ENCODE data around the gene TECTA. TPM values are rescaled to one million over a fixed set of nuclear protein-coding genes. Genes with fewer than 3 reads are reported as not detected.
"Not testable (repeated sequence)": the region's sequence is repeated elsewhere in the genome, so short reads cannot be mapped to it uniquely, and the experiment has no call there.

The TECTA gene
- total RNA-seq, 1 donor from 2014 or later = 1.7 TPM

DNA sequence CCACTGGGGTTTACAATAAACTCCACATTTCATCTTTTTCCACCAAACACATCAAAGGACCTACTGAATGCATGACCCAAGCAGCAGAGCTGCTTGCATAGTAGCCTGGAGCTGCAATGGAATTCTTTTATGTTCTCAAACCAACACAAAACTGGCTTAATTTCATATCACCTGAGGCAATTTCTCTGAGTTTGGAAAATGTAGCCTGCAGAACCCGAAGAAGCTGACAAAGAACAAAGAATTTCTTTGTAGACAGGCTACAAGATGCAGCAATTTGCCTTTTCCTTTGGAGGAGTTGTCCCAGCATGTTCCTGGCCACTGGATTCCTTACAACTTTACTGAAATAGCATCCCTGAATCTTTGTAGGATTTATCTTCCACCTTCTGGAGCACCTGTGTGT lies 5.5 kb upstream of the TECTA start:
- DNase-seq = no peak

DNA sequence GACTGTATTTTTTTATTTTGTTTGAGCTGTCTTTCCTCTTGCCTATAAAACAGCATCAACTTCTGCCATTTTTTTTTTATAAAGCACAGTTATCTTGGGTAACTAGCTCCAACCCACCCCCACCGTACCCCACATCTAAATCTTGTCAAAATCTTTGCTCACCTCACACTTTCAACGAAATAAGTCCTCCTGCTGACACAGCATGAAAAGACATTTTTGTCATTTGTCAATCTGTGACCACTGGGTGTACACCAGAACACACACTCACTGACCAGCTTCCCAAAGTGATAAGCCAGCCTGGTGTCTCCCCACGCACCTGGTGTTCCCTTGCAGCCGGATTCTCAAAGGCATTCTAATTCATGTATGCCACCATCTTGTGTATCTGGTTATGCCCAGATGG lies 1.7 kb upstream of the TECTA start:
- DNase-seq = no peak

GRCh38 chr11:121099885-121100284 lies 1.2 kb upstream of the TECTA start:
- DNase-seq = no peak

DNA sequence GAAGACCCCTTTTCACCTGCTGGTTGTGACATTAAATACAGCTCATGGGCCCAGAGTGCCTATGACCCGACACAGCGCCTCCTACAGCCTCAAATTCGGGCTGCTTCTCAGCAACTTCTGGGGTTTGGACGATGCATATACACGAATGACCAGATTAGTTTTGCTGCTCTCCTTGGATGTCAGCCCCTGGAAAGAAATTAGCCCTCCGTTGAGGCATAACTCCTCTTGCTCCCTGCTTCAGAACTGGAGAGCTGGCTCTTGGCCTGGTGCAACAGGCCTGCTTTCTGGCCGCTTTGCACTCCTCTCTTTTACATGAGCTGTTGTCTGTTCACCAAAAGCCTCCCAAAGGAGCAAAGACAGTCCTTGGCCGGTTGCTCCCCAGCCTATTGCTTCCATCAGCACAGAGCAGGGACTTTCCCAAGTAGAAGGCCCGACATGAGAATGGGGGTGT lies 3.3 kb downstream of the TECTA start:
- DNase-seq = no peak

GRCh38 chr11:121105063-121105480 lies 4.0 kb downstream of the TECTA start:
- DNase-seq = no peak

DNA sequence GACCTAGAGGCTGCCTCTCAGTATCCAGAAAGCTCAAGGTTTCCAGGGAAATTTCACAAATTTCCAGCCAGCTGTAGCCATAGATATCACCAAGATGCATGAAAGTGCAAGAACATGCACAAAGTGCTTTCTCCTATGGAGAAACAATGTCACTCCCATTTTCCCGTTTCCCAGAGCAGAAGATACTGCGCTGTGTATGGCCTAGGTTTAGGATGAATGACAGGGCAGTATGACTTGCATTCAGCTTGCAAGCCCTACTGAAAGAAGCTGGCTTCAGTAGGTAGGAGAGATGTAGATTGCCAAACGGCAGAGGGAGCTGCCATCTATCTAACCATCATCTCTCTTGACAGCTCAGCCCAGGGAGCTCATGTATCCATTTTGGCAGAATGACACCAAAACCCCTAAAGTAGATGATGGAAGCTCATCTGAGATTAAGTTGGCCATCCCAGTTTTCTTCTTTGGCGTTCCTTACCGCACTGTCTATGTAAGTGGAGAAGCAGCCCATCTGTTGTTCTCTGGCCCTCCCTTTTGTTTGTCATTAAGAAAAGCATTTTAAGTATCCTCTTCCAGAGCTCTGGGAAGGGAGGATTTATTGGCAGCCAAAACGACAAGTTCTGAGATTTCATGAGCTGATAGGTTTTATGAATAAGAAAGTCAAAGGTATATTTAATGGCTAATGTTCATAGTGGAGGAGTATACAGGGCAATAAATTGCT lies 4.6 kb downstream of the TECTA start:
- DNase-seq = no peak

DNA sequence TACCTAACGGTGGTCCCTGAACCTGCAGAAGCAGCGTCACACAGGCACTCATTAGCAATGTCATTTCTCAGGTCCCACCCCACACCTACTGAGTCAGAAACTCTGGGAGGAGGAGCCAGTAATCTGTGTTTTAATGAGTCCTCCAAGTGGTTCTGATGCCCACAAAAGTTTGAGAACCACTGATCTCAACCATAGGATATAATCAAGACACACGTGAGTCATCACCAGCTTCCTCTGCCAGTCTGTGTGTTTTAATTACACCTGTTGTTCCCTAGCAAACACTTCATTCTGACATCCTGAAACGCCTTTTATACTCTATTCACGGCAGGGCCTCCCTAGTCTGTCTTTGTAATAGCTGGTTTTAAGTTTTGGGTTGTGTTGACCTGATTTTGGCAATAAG lies 5.8 kb downstream of the TECTA start:
- DNase-seq = no peak

- no peak for DNase-seq
Measured at GRCh38 chr11:121108413-121108812, 7.4 kb downstream of the TECTA start.

DNA sequence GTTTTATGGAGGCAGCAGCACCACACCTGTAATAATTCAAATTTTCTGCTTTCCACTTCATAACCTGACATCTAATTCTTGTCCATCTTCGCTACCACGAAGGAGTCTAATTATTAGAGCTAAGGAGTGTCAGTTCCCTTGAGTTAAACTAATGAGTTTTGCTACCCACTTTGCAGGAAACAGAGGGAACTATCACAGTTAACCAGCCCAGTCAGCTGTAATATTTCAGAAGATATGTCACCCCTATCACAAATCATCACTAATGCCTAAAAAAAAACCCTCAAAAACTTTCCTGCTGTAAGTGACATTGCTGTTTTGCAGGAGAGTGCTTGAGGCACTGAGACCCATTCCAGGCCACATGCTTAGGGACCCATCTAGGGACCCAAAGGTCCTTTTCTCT lies 8.4 kb downstream of the TECTA start:
- no peak for DNase-seq

GRCh38 chr11:121109916-121110586 lies 9.0 kb downstream of the TECTA start:
- DNase-seq = no peak

DNA sequence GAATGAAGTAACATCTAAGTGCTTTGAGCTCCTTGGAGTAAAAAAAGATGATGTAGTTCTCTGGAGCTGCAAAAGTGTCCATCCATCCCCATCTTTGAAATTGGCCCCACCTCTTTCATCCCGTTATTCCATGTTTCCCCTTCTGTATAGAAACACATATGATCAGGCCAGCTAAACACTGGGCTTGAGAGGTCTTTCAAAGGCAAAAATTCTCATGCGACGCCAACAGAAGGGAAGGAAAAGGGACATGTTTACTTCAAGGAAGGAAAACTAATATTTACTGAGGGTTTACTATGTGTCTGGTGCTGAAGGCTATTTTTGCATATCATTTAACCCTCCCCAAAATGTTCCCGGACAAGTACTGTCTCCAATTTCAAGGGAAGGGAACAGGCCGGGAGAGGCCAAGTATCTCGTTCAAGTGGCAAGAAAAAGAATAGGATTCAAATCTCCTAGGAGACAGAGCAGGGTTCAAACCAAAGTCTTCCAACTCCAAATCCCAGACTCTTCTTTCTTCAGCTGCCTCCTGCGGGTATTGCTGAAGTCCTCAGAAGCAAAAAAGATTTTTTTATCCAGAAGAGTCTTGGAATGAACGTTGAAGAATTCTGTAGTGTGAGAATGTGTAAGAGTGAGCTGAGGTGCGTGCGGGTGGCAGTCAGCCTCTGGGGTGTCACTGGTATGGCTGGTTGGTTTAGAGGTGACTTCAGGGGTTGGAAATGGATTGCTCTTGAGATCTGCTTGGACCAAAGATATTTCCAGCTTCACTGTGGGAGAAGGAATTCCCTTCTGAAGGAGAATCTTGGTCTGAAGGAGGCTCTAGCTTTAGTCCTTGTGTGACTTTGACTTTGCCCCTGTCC lies 10.1 kb downstream of the TECTA start:
- DNase-seq = no peak

- DNase-seq = peak; percentile 74
Measured at GRCh38 chr11:121112498-121113455, 11.7 kb downstream of the TECTA start.

DNA sequence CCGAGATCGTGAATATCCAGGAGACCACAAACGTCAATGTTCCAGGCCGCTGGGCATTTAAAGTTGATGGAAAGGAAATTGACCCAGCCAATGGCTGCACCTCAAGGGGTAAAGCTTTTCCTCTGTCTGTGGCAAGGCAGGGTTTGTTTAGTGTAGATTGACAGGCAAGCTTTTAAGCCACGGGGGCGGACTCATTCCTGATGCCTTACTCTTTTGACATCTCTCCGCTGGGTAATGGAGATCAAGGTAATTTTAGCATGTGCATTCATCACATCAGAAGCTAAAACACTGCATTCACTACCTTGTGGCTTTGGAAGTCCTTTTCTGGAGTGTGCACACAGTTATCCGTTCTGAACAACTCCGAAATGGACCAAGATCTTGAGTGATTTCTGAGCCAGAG lies 12.6 kb downstream of the TECTA start:
- no peak for DNase-seq

GRCh38 chr11:121115024-121115423 lies 14.0 kb downstream of the TECTA start:
- not testable (repeated sequence) for DNase-seq

DNA sequence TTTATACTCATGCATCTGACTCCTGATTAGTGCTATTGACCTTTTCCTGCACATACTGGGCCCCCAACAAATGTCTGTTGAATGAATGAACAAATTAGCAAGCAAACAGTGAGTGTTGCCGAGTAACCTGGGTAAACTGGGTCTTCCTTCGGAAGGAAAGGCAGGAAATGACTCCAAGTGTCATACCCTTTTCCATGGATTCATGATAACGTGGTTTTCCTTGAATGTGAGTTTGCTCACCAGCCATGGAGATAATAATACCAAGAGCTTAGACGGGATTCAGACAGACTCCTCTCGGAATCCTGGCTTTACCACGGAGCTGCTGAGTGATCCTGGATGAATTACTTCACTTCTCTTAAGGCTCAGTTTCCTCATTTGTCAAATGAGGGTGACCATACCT lies 16.7 kb downstream of the TECTA start:
- DNase-seq = no peak

DNA sequence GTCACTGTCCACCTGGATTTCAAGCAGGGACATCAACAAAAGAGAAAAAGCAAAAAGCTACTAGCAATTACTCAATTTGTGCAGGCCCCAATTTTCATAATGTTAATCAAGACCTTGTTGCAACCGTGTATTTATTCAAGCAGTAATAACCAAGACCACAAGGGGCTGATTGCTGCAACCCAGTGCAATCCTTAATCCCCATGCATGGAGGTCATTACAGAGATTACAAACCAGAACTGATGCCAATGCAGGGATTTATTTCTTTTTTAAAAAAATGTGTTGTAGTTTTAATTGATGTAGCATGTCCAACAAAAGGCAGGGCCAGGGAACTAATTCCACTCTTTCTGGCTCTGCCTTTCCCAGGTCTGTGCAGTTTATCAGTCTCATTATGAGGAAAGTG lies 18.4 kb downstream of the TECTA start:
- DNase-seq = no peak

DNA sequence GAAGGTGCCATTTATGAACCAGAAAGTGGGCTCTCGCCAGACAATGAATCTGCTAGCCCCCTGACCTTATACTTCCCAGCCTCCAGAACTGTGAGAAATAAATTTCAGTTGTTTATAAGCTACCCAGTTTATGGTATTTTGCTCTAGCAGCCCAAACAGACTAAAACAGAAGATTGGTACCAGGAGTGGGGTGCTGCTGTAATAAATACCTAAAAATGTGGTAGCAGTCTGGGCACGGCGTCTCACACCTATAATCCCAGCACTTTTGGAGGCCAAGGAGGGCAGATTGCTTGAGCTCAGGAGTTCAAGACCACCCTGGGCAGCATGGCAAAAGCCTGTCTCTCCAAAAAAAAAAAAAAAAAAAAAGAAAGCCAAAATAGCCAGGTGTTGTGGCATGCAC lies 21.3 kb downstream of the TECTA start:
- no peak for DNase-seq

DNA sequence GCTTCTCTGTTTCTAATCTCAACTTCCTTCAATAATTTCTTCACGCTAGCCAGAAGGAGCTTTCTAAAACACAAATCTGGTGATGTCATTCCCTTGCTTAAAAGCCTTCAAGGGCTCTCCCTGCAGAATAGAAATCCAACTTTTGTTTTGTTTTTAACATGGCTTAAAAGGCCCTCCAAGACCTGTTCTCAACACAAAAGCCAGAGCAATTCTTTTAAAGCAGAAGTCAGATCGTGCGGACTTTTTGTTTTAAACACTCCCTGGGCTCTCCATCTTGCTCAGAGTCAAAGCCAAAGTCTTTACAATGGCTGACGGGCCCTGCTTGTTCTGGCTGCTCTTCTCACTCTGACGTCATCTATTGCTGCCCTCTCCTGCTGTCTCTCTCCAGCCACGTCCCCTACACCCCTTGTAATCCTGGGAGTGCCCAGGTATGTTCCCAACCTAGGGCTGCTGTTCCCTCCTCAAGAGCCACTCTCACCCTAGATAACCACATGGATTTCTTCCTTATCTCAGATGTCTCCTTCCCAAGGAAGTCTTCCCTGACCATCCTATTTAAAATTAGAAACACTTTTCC lies 22.5 kb downstream of the TECTA start:
- DNase-seq = no peak

- no peak for DNase-seq
Measured at GRCh38 chr11:121127809-121128208, 26.8 kb downstream of the TECTA start.

- no peak for DNase-seq
Measured at GRCh38 chr11:121129362-121130340, 28.6 kb downstream of the TECTA start.

Data from occipital lobe (tissue), 2 donors.